Activated CD8-positive, alpha-beta T cell treated with anti-CD3 and anti-CD28 coated beads for 36 hours (primary cell): ENCODE data around the gene IRF2BP2. TPM values are rescaled to one million over a fixed set of nuclear protein-coding genes. Genes with fewer than 3 reads are reported as not detected.
A peak's percentile ranks its signal among the peaks of the same experiment; 100 is the strongest.

Experiments
- ATAC-seq: fragments of 200-7000 bp; cut with Tn5 transposase; one replicate; pipeline ENCODE4 v1.10.0; 2021; ENCODE audit warnings: mild to moderate bottlenecking, moderate library complexity
- CTCF ChIA-PET: fragments of 350-600 bp; sonication (Branson Sonifier 250); formaldehyde crosslinking; loops from one replicate; lab custom pipeline; 2021; ENCODE audit warnings: antibody characterized with exemption; lab: Charles Lee
- POLR2A ChIA-PET: fragments of 350-600 bp; sonication (Branson Sonifier 250); formaldehyde crosslinking; loops from one replicate; lab custom pipeline; 2021; ENCODE audit warnings: antibody characterized with exemption; lab: Charles Lee
- DNase-seq: peaks from one replicate; pipeline ENCODE4 v3.0.0-alpha.2; 2020
- H3K27ac Mint-ChIP-seq: one replicate; pipeline ENCODE4 v1.8.0; 2021; ENCODE audit warnings: mild to moderate bottlenecking, mixed read lengths
- H3K27me3 Mint-ChIP-seq: one replicate; pipeline ENCODE4 v1.8.0; 2021; ENCODE audit warnings: mixed read lengths
- H3K36me3 Mint-ChIP-seq: one replicate; pipeline ENCODE4 v1.8.0; 2021; ENCODE audit warnings: low read depth, mixed read lengths
- H3K4me1 Mint-ChIP-seq: one replicate; pipeline ENCODE4 v1.8.0; 2021; ENCODE audit warnings: low read depth, mixed read lengths
- H3K4me3 Mint-ChIP-seq: one replicate; pipeline ENCODE4 v1.8.0; 2021; ENCODE audit warnings: mild to moderate bottlenecking, moderate library complexity, mixed read lengths
- H3K9me3 Mint-ChIP-seq: one replicate; pipeline ENCODE4 v1.8.0; 2021; ENCODE audit warnings: mixed read lengths
- intact Hi-C: fragments of 100-400 bp; cut with micrococcal nuclease; formaldehyde crosslinking; loops from one replicate; pipeline ENCODE4 v1.10.0; 2022
- total RNA-seq, 2 experiments: library from RNA; stranded (reverse); gene quantifications; one replicate each; pipeline ENCODE4 v1.2.3, GENCODE V29; 2021
- TF ChIP-seq, protein P1 (sequence below): fragments of 200-600 bp; IDR thresholded peaks from one replicate; pipeline ENCODE4 v1.8.0; 2022; ENCODE audit warnings: antibody characterized with exemption, mild to moderate bottlenecking

Gene IRF2BP2
- total RNA-seq, 2 experiments from 2014 or later, result 148 to 155 TPM

DNA sequence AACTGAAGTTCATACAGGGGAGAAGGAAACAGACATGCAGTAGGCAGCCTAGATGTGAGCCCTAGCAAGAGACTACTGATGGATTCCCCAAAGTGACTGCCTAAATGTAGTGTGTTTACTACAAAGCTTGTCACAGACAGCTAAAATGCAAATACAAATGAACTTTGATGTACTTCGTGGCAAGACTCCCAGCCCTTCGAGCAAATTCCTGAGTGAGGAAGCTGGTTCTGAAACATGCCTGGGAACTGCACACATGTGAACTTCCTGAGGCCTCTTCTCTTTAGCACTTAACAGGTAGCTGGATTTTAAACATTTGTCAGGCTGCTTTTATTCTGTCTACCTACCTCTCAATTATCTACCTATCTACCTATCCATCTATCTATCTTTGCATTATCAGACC is 6.7 kb upstream of the IRF2BP2 start:
- H3K27me3 Mint-ChIP-seq, result no peaks in the 10 kb centered on the region
- TF ChIP-seq, protein P1, sequence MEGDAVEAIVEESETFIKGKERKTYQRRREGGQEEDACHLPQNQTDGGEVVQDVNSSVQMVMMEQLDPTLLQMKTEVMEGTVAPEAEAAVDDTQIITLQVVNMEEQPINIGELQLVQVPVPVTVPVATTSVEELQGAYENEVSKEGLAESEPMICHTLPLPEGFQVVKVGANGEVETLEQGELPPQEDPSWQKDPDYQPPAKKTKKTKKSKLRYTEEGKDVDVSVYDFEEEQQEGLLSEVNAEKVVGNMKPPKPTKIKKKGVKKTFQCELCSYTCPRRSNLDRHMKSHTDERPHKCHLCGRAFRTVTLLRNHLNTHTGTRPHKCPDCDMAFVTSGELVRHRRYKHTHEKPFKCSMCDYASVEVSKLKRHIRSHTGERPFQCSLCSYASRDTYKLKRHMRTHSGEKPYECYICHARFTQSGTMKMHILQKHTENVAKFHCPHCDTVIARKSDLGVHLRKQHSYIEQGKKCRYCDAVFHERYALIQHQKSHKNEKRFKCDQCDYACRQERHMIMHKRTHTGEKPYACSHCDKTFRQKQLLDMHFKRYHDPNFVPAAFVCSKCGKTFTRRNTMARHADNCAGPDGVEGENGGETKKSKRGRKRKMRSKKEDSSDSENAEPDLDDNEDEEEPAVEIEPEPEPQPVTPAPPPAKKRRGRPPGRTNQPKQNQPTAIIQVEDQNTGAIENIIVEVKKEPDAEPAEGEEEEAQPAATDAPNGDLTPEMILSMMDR, result no peak
- H3K4me3 Mint-ChIP-seq, result no peak overlapping the region
- intact Hi-C loops, result no loop called here
- DNase-seq (no peak), ATAC-seq (no peak)
- ChIA-PET POLR2A (interaction anchor here (0.7 to 1.2 kb wide), 4 partner anchors 15 to 356 kb away, joined by 3 to 6 read pairs (median 3); no protein-coding TSS in a partner anchor), CTCF (interaction anchor here (1.4 to 2.0 kb wide), 3 partner anchors 107 to 468 kb away, joined by 4 to 5 read pairs (median 4); no protein-coding TSS in a partner anchor)
- H3K4me1 Mint-ChIP-seq, result peaks cover 44% of the 10 kb centered on the region
- no peaks in the 10 kb centered on the region for H3K9me3 Mint-ChIP-seq
- H3K27ac Mint-ChIP-seq, result no peak overlapping the region
- no peaks in the 10 kb centered on the region for H3K36me3 Mint-ChIP-seq

DNA sequence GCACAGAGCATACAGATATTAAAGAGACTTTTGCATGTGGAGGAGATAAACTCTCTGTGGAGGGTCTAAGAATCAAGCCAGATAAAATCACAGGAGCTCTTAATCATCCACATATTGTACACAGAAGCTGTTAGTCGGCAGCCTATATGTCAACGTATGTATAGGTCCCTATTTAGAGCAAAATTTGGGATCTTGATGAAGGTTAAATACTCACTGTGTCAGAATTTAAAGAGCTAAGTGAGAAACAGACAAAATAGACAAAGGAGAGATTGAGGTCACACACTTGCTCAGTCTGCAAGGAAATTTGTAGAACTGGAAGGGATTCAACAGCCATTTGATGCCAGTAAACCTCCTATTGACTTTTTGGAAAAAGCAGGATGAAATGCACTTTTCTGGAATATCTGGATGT is 4.1 kb upstream of the IRF2BP2 start:
- peaks cover 49% of the 10 kb centered on the region for H3K4me1 Mint-ChIP-seq
- POLR2A ChIA-PET, result interaction anchor here (1.2 to 6.9 kb wide), 4 partner anchors 112 to 404 kb away, joined by 3 to 132 read pairs (median 14); no protein-coding TSS in a partner anchor
- CTCF ChIA-PET, result interaction anchor here (0.9 to 1.1 kb wide), 4 partner anchors 17 to 128 kb away, joined by 3 to 4 read pairs (median 3); no protein-coding TSS in a partner anchor
- intact Hi-C loops, result loop anchor here (5.0 kb wide), 2 partner anchors 348 to 463 kb away; no protein-coding TSS in a partner anchor
- peak overlapping the region; percentile 59 for H3K27ac Mint-ChIP-seq
- TF ChIP-seq, protein P1, result no peak
- peaks cover 3% of the 10 kb centered on the region for H3K36me3 Mint-ChIP-seq
- H3K27me3 Mint-ChIP-seq, result no peaks in the 10 kb centered on the region
- ATAC-seq, result no peak
- no peak for DNase-seq
- no peaks in the 10 kb centered on the region for H3K9me3 Mint-ChIP-seq
- H3K4me3 Mint-ChIP-seq, result no peak overlapping the region

DNA sequence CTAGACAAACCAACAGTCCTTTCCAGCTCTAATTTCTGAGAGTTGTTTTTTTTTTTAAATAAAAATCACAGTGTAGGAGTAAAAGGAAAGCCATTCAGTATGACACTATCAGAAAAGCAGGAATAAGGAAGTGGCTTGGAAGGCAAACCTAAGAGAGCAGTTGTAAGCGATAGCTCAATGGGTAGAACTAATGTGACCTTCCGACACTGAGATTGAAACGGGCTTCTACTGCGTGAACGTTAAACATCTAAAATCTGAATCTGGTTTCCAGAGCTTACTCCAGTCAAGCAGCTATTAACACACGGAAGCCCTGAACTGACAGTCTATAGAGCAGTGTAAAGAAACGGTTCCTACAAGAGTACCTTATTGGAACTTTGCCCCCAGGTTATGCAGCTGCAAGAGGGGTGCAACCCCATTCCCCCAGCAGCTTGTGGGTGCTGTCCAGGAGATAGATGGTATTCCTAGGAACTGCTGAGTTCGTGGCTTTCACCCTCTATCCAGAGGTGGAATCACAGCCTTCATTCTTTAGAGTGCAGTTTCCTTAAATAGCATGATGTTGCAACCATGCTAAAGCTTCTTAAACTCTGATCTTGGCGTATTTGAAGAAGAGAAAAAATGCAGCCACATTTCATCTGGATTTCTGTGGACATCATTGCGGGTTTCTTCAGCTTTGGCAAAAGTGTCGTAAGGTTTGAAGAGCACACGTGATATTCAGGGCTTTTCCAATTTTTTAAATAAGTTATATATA is 3.3 kb upstream of the IRF2BP2 start:
- no peaks in the 10 kb centered on the region for H3K27me3 Mint-ChIP-seq
- H3K36me3 Mint-ChIP-seq, result peaks cover 5% of the 10 kb centered on the region
- H3K4me1 Mint-ChIP-seq, result peaks cover 49% of the 10 kb centered on the region
- intact Hi-C loops, result loop anchor here (2.0 to 5.0 kb wide), 4 partner anchors 111 to 464 kb away; no protein-coding TSS in a partner anchor
- POLR2A ChIA-PET, result interaction anchor here (1.1 to 6.9 kb wide), 8 partner anchors 11 to 405 kb away, joined by 3 to 132 read pairs (median 10); no protein-coding TSS in a partner anchor
- no peaks in the 10 kb centered on the region for H3K9me3 Mint-ChIP-seq
- peak overlapping the region; percentile 92 for H3K4me3 Mint-ChIP-seq
- TF ChIP-seq, protein P1, result no peak
- H3K27ac Mint-ChIP-seq, result peak overlapping the region; percentile 99
- DNase-seq, result no peak
- CTCF ChIA-PET, result interaction anchor here (0.8 to 2.6 kb wide), 8 partner anchors 9 to 470 kb away, joined by 3 to 16 read pairs (median 4); no protein-coding TSS in a partner anchor
- no peak for ATAC-seq

DNA sequence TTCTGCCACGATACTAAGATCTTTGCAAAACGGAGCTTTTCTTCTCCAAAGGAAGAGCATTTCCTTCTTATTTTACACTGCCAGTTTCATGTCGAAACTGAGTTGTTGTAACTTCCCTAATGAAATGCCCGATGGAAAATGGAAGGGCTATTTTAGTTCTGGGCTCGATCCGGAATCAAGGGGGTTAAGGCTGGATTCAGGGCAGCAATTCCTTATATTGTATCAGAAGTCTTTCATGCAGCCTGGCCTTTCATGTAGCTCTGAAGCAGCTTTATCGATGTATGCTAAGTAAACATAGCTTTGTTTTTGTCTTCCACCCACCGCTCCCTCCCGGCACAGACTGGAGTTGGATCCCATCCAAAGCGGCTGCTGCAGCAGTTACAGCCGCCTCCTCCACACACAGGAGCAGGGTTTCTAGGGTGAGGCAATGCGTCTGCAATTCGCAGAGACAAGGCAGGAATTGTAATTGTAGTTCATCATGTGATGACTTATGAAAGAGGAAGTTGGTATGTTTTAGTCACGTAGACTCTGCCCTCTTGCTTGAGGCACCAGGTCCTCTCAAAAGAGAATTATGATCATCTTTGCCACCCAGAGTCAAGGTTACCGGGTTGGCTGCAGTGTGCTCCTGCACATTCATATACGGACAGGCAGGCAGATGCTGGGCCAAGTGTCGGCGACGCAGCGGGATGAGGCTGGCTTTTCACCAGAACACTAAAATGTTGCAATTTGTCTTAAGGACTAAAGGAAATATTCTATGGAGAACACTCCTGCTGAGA is 2.6 kb upstream of the IRF2BP2 start:
- H3K27ac Mint-ChIP-seq, result peak overlapping the region; percentile 99
- no peaks in the 10 kb centered on the region for H3K9me3 Mint-ChIP-seq
- intact Hi-C loops, result loop anchor here (2.0 to 5.0 kb wide), 4 partner anchors 112 to 465 kb away; no protein-coding TSS in a partner anchor
- peak overlapping the region; percentile 92 for H3K4me3 Mint-ChIP-seq
- ATAC-seq (peak; percentile 29), DNase-seq (peak; percentile 85)
- no peaks in the 10 kb centered on the region for H3K27me3 Mint-ChIP-seq
- H3K4me1 Mint-ChIP-seq, result peaks cover 45% of the 10 kb centered on the region
- peaks cover 12% of the 10 kb centered on the region for H3K36me3 Mint-ChIP-seq
- ChIA-PET CTCF (interaction anchor here (0.8 to 2.6 kb wide), 13 partner anchors 9 to 471 kb away, joined by 3 to 16 read pairs (median 5); no protein-coding TSS in a partner anchor), POLR2A (interaction anchor here (0.6 to 6.9 kb wide), 31 partner anchors 8 to 516 kb away, joined by 3 to 132 read pairs (median 5); partner anchors contain the start of gene TOMM20)
- TF ChIP-seq, protein P1, result no peak
